Right lung (tissue), 10 donors: ENCODE measurements around the gene B9D2. TPM values are rescaled to one million over a fixed set of nuclear protein-coding genes. Genes with fewer than 3 reads are reported as not detected.
"Not testable (repeated sequence)": the region's sequence is repeated elsewhere in the genome, so short reads cannot be mapped to it uniquely, and the experiment has no call there.

ENCODE experiments used
- DNase-seq, 2 donors: peaks; one replicate each; pipeline ENCODE4 v3.0.0-alpha.2; 2013
- long read RNA-seq, 8 donors: transcript quantifications; one replicate each; lab custom pipeline, GENCODE V29; 2026
- polyA plus RNA-seq, 5 donors: library from polyadenylated mRNA; unstranded; fragments of 120-200 nt; gene quantifications; one replicate each; pipeline versions ENCODE4 v1.2.1 to v1.2.3, GENCODE V29; 2013; ENCODE audit warnings: inconsistent platforms in 1 of 5, low replicate concordance in 1 of 5; ENCODE audit not compliant: insufficient read length in 5 of 5, insufficient read depth in 1 of 5

Gene B9D2
- polyA plus RNA-seq = 1 to 10 TPM; 6.3 to 8.8 (median 8.5) TPM
- long read RNA-seq, donor 1, transcript B9D2-201 (4 exons, 1,027 nt) = major isoform, 8 of 10 reads
- long read RNA-seq, donor 1, partial matches to known transcripts = 0 of 10 reads
- long read RNA-seq, donor 1, other reads (novel, unspliced or antisense) = 0 of 10 reads
- long read RNA-seq, donor 2, partial matches to known transcripts = 0 of 3 reads
- long read RNA-seq, donor 2, other reads (novel, unspliced or antisense) = 0 of 3 reads
- long read RNA-seq, donor 3, transcript B9D2-201 (4 exons, 1,027 nt) = major isoform, 6 of 7 reads
- long read RNA-seq, donor 3, partial matches to known transcripts = 0 of 7 reads
- long read RNA-seq, donor 3, other reads (novel, unspliced or antisense) = 0 of 7 reads
- long read RNA-seq, donor 4, partial matches to known transcripts = 0 of 4 reads
- long read RNA-seq, donor 4, other reads (novel, unspliced or antisense) = 0 of 4 reads
- long read RNA-seq, donor 5, transcript B9D2-201 (4 exons, 1,027 nt) = major isoform, 6 of 6 reads
- long read RNA-seq, donor 5, partial matches to known transcripts = 0 of 6 reads
- long read RNA-seq, donor 5, other reads (novel, unspliced or antisense) = 0 of 6 reads
- long read RNA-seq, donor 6, transcript B9D2-201 (4 exons, 1,027 nt) = major isoform, 13 of 21 reads
- long read RNA-seq, donor 6, partial matches to known transcripts = 8 of 21 reads
- long read RNA-seq, donor 6, other reads (novel, unspliced or antisense) = 0 of 21 reads
- long read RNA-seq, donor 7, partial matches to known transcripts = 0 of 4 reads
- long read RNA-seq, donor 7, other reads (novel, unspliced or antisense) = 0 of 4 reads
- long read RNA-seq, donor 8 = 0 reads

- DNase-seq = peak; percentile 98 to 99
Observed at GRCh38 chr19:41363753-41364523, at the start of gene B9D2. Gene B9D2, minus strand, starts transcription at chr19:41364149. Its CDS starts 630 bp downstream, at chr19:41363519.

- DNase-seq = no peak
Observed at GRCh38 chr19:41412953-41413352, 49.0 kb upstream of the B9D2 start.

- DNase-seq = no peak
Observed at GRCh38 chr19:41411968-41412265, 48.0 kb upstream of the B9D2 start.

GRCh38 chr19:41411100-41411967, 47.4 kb upstream of the B9D2 start:
- no peak for DNase-seq

GRCh38 chr19:41410336-41411054, 46.5 kb upstream of the B9D2 start:
- no peak for DNase-seq

GRCh38 chr19:41409288-41409687, 45.3 kb upstream of the B9D2 start:
- peak; percentile 28 to 29 for DNase-seq

GRCh38 chr19:41408846-41409245, 44.9 kb upstream of the B9D2 start:
- DNase-seq = not testable (repeated sequence)

- DNase-seq = no peak
Observed at GRCh38 chr19:41408256-41408655, 44.3 kb upstream of the B9D2 start.

GRCh38 chr19:41407271-41407670, 43.3 kb upstream of the B9D2 start:
- DNase-seq = no peak

GRCh38 chr19:41405776-41406175, 41.8 kb upstream of the B9D2 start:
- DNase-seq = no peak

- no peak for DNase-seq
Observed at GRCh38 chr19:41403181-41403970, 39.4 kb upstream of the B9D2 start.

GRCh38 chr19:41402010-41402409, 38.1 kb upstream of the B9D2 start:
- DNase-seq = no peak

GRCh38 chr19:41401483-41401882, 37.5 kb upstream of the B9D2 start:
- DNase-seq = no peak

- no peak for DNase-seq
Observed at GRCh38 chr19:41399525-41399924, 35.6 kb upstream of the B9D2 start.

GRCh38 chr19:41399091-41399490, 35.1 kb upstream of the B9D2 start:
- DNase-seq = no peak

GRCh38 chr19:41398598-41398997, 34.6 kb upstream of the B9D2 start:
- DNase-seq = no peak

- no peak for DNase-seq
Observed at GRCh38 chr19:41398050-41398418, 34.1 kb upstream of the B9D2 start.

- DNase-seq = peak; percentile 100
Observed at GRCh38 chr19:41397086-41398049, 33.4 kb upstream of the B9D2 start, which contains the start of the genes BCKDHA and EXOSC5. Gene BCKDHA, plus strand, starts transcription at chr19:41397818. Its CDS starts 10 bp downstream, at chr19:41397828. Gene EXOSC5, minus strand, starts transcription at chr19:41397359. Its CDS starts 31 bp downstream, at chr19:41397328.
